Neutrophil (primary cell): ENCODE results near the gene ERP27.

Source experiments
- H3K27ac ChIP-seq: fragments of 200-600 bp; sonication (generic); 2 replicates; pipeline ENCODE4 v1.5.1; 2016; ENCODE audit warnings: mild to moderate bottlenecking, moderate library complexity
- H3K27me3 ChIP-seq: fragments of 200-600 bp; sonication (generic); 2 replicates; pipeline ENCODE4 v1.6.0; 2016; ENCODE audit warnings: mild to moderate bottlenecking
- H3K36me3 ChIP-seq: fragments of 200-600 bp; sonication (generic); 2 replicates; pipeline ENCODE4 v1.5.1; 2017
- H3K4me1 ChIP-seq, 2 experiments: fragments of 200-600 bp in 1 of 2; sonication (generic) in 1 of 2; 1 replicate in 1 of 2; 2 replicates in 1 of 2; pipeline versions ENCODE4 v1.5.1 to v1.6.1; 2013 to 2016; ENCODE audit warnings: low read depth in 1 of 2, low read length in 1 of 2, mild to moderate bottlenecking in 1 of 2, moderate library complexity in 1 of 2; ENCODE audit not compliant: control insufficient read depth in 1 of 2, insufficient read depth in 1 of 2
- H3K4me3 ChIP-seq, 2 experiments: fragments of 200-600 bp in 1 of 2; sonication (generic) in 1 of 2; 1 replicate in 1 of 2; 2 replicates in 1 of 2; pipeline ENCODE4 v1.5.1; 2013 to 2016; ENCODE audit warnings: low read depth in 1 of 2, low read length in 1 of 2, mild to moderate bottlenecking in 1 of 2, moderate library complexity in 1 of 2
- H3K9me3 ChIP-seq: fragments of 200-600 bp; sonication (generic); 2 replicates; pipeline ENCODE4 v1.5.1; 2016
- TF ChIP-seq, protein P1 (sequence below): fragments of 200-600 bp; sonication (generic); IDR thresholded peaks from 2 replicates; pipeline ENCODE4 v1.5.1; 2016; ENCODE audit warnings: antibody characterized with exemption

Gene ERP27

GRCh38 chr12:14982991-14983390 is 44.7 kb upstream of the ERP27 start:
- peak overlapping the region; percentile 41 to 63 for H3K4me3 ChIP-seq
- H3K9me3 ChIP-seq: no peaks in the 10 kb centered on the region
- TF ChIP-seq, protein P1, sequence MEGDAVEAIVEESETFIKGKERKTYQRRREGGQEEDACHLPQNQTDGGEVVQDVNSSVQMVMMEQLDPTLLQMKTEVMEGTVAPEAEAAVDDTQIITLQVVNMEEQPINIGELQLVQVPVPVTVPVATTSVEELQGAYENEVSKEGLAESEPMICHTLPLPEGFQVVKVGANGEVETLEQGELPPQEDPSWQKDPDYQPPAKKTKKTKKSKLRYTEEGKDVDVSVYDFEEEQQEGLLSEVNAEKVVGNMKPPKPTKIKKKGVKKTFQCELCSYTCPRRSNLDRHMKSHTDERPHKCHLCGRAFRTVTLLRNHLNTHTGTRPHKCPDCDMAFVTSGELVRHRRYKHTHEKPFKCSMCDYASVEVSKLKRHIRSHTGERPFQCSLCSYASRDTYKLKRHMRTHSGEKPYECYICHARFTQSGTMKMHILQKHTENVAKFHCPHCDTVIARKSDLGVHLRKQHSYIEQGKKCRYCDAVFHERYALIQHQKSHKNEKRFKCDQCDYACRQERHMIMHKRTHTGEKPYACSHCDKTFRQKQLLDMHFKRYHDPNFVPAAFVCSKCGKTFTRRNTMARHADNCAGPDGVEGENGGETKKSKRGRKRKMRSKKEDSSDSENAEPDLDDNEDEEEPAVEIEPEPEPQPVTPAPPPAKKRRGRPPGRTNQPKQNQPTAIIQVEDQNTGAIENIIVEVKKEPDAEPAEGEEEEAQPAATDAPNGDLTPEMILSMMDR: no peak
- no peaks in the 10 kb centered on the region for H3K36me3 ChIP-seq
- no peaks in the 10 kb centered on the region for H3K27me3 ChIP-seq
- peaks cover 76 to 87% of the 10 kb centered on the region in 2 experiments for H3K4me1 ChIP-seq
- H3K27ac ChIP-seq: peak overlapping the region; percentile 82

- Histone ChIP-seq H3K27ac (peak overlapping the region; percentile 82), H3K9me3 (no peaks in the 10 kb centered on the region), H3K36me3 (no peaks in the 10 kb centered on the region), H3K4me1 (peaks cover 71 to 87% of the 10 kb centered on the region in 2 experiments), H3K4me3 (peak overlapping the region; percentile 41 to 63), H3K27me3 (no peaks in the 10 kb centered on the region)
- TF ChIP-seq, protein P1: no peak
Measured at GRCh38 chr12:14982562-14982961, 44.2 kb upstream of the ERP27 start.

DNA sequence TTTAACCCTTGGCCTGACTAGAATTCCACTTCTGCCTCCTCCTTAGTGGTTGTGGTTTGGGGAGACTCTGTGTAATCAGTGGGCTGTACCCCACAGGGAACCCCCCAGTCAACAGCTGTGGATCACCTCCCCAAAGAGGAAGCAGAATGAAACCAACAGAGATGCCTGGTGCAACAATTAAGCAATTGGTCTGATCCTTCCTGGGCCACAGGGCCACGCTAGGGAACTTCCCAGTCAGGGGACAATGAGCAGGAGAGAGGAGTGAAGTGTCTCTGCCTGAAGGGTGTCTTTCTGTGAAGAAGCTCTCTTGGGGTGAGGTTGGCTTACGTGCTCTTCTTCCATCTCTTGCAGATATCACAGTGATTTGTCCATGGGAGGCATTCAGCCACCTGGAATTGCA is 42.7 kb upstream of the ERP27 start:
- Histone ChIP-seq H3K9me3 (no peaks in the 10 kb centered on the region), H3K36me3 (no peaks in the 10 kb centered on the region), H3K4me3 (peak overlapping the region; percentile 41 to 63), H3K27me3 (no peaks in the 10 kb centered on the region), H3K27ac (peak overlapping the region; percentile 82), H3K4me1 (peaks cover 81 to 97% of the 10 kb centered on the region in 2 experiments)
- TF ChIP-seq, protein P1: no peak

GRCh38 chr12:14979468-14979867 is 41.1 kb upstream of the ERP27 start:
- H3K27me3 ChIP-seq: no peaks in the 10 kb centered on the region
- H3K4me3 ChIP-seq: peak overlapping the region in 1 of 2 experiments; percentile 16
- H3K4me1 ChIP-seq: peaks cover 83 to 100% of the 10 kb centered on the region in 2 experiments
- TF ChIP-seq, protein P1: no peak
- peak overlapping the region; percentile 82 for H3K27ac ChIP-seq
- H3K36me3 ChIP-seq: no peaks in the 10 kb centered on the region
- no peaks in the 10 kb centered on the region for H3K9me3 ChIP-seq

DNA sequence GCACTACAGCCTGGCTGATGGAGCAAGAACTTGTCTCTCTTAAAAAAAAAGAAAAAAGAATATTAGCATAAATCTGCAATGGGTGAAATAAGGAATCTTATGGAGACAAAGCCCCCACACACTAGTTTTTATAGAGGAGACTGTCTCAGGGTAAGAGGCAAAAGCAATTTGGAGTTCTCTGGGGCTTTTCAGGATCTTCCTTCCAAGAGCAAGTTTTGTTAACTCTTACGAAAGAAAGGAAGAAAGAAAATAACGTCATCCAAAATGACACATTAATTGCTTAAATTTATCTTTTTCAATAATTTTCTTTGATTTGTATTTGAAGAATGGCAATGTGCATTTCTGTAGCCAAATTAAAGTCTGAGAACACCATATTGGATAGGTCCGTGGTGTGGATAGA is 38.3 kb upstream of the ERP27 start:
- peaks cover 69 to 86% of the 10 kb centered on the region in 2 experiments for H3K4me1 ChIP-seq
- H3K27ac ChIP-seq: peak overlapping the region; percentile 79
- H3K9me3 ChIP-seq: no peaks in the 10 kb centered on the region
- H3K4me3 ChIP-seq: no peak overlapping the region
- no peaks in the 10 kb centered on the region for H3K36me3 ChIP-seq
- TF ChIP-seq, protein P1: no peak
- no peaks in the 10 kb centered on the region for H3K27me3 ChIP-seq

DNA sequence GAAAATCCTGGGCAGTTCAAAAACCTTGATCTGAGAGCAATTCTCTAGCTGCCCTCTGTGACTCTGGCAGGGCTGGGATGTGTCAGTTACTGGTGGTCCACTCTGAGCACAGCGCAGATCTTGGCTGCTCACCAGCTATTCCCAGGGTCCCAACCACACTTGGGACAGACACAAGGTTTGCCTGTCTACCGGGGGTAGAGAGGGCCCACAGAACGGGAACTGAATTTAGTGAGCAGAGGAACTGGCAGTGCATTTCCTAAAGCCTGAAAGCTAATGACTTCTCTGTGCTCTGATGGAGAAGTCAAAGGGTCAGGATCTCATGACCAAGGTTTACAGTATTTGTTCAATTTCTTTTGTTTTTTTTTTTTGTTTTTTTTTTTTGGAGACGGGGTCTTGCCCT is 37.1 kb upstream of the ERP27 start:
- no peaks in the 10 kb centered on the region for H3K27me3 ChIP-seq
- no peaks in the 10 kb centered on the region for H3K9me3 ChIP-seq
- TF ChIP-seq, protein P1: no peak
- peaks cover 57 to 74% of the 10 kb centered on the region in 2 experiments for H3K4me1 ChIP-seq
- no peaks in the 10 kb centered on the region for H3K36me3 ChIP-seq
- H3K27ac ChIP-seq: peak overlapping the region; percentile 79
- peak overlapping the region in 1 of 2 experiments; percentile 5 for H3K4me3 ChIP-seq
